Cardiac muscle cell (in vitro differentiated cells and primary cell): Measurements from ENCODE around the gene LPIN1. TPM values are rescaled to one million over a fixed set of nuclear protein-coding genes. Genes with fewer than 3 reads are reported as not detected.

Experiments
- DNase-seq, 2 donors: peaks; one replicate each; pipeline versions ENCODE4 v3.0.0 to v3.0.0-alpha.2; 2010 to 2017; ENCODE audit warnings: low read depth in 1 of 2, low spot score in 1 of 2
- H3K27ac ChIP-seq: fragments of 200-600 bp; sonication (generic); 2 replicates; pipeline ENCODE4 v1.5.1; 2016
- H3K27me3 ChIP-seq: fragments of 200-600 bp; sonication (generic); 2 replicates; pipeline ENCODE4 v1.6.0; 2016; ENCODE audit warnings: control low read depth
- H3K36me3 ChIP-seq: fragments of 200-600 bp; sonication (generic); 2 replicates; pipeline ENCODE4 v1.5.1; 2016; ENCODE audit warnings: control low read depth
- H3K4me1 ChIP-seq: fragments of 200-600 bp; sonication (generic); 2 replicates; pipeline ENCODE4 v1.8.1; 2017; ENCODE audit warnings: low read depth, mild to moderate bottlenecking, mixed run types
- H3K4me3 ChIP-seq: fragments of 200-600 bp; sonication (generic); 2 replicates; pipeline ENCODE4 v1.5.1; 2016; ENCODE audit warnings: mild to moderate bottlenecking
- H3K9me3 ChIP-seq: fragments of 200-600 bp; sonication (generic); 2 replicates; pipeline ENCODE4 v1.5.1; 2017; ENCODE audit warnings: low read depth, mild to moderate bottlenecking, control low read depth
- CTCF ChIP-seq: IDR thresholded peaks from 2 replicates; pipeline ENCODE4 v1.5.1; 2012; ENCODE audit warnings: low read depth, mild to moderate bottlenecking, low read length
- polyA plus RNA-seq: library from polyadenylated mRNA; unstranded; fragments of >200 nt; fragmentation: Nextera tagmentation; extraction: Ambion mirVana; gene quantifications from 2 replicates; pipeline ENCODE4 v1.2.1, GENCODE V29; 2016
- total RNA-seq: library from RNA; depleted of rRNA; stranded (reverse); fragments of >200 nt; gene quantifications from 2 replicates; pipeline ENCODE4 v1.2.3, GENCODE V29; 2016

LPIN1 gene
- total and polyA plus RNA-seq, 2 experiments from 2014 or later: 47.0 to 58.3 TPM

- H3K36me3 ChIP-seq: peaks cover 64% of the 10 kb centered on the region
- no peak for DNase-seq
- no peaks in the 10 kb centered on the region for H3K9me3 ChIP-seq
- no peaks in the 10 kb centered on the region for H3K4me1 ChIP-seq
- no peak for TF ChIP-seq CTCF
- no peaks in the 10 kb centered on the region for H3K27me3 ChIP-seq
- no peak overlapping the region for H3K27ac ChIP-seq
- H3K4me3 ChIP-seq: no peak overlapping the region
These were observed 24.2 kb downstream of the LPIN1 start for GRCh38 chr2:11770531-11771188.

- Histone ChIP-seq H3K27me3 (no peaks in the 10 kb centered on the region), H3K4me3 (no peak overlapping the region), H3K36me3 (peaks cover 61% of the 10 kb centered on the region), H3K9me3 (no peaks in the 10 kb centered on the region), H3K27ac (no peak overlapping the region), H3K4me1 (no peaks in the 10 kb centered on the region)
- no peak for TF ChIP-seq CTCF
- DNase-seq: no peak
These were observed 25.7 kb downstream of the LPIN1 start for GRCh38 chr2:11771971-11772615.

- no peak overlapping the region for H3K4me3 ChIP-seq
- H3K4me1 ChIP-seq: no peaks in the 10 kb centered on the region
- H3K27me3 ChIP-seq: no peaks in the 10 kb centered on the region
- H3K36me3 ChIP-seq: peaks cover 52% of the 10 kb centered on the region
- no peak overlapping the region for H3K27ac ChIP-seq
- DNase-seq: no peak
- no peak for TF ChIP-seq CTCF
- no peaks in the 10 kb centered on the region for H3K9me3 ChIP-seq
These were observed 26.7 kb downstream of the LPIN1 start for GRCh38 chr2:11773111-11773510.

GRCh38 chr2:11773747-11774525 lies 27.5 kb downstream of the LPIN1 start:
- DNase-seq: no peak
- H3K36me3 ChIP-seq: peaks cover 48% of the 10 kb centered on the region
- no peaks in the 10 kb centered on the region for H3K9me3 ChIP-seq
- no peak overlapping the region for H3K27ac ChIP-seq
- no peaks in the 10 kb centered on the region for H3K27me3 ChIP-seq
- no peaks in the 10 kb centered on the region for H3K4me1 ChIP-seq
- no peak for TF ChIP-seq CTCF
- no peak overlapping the region for H3K4me3 ChIP-seq

- TF ChIP-seq CTCF: no peak
- Histone ChIP-seq H3K36me3 (peaks cover 49% of the 10 kb centered on the region), H3K27me3 (no peaks in the 10 kb centered on the region), H3K4me3 (no peak overlapping the region), H3K27ac (no peak overlapping the region), H3K4me1 (no peaks in the 10 kb centered on the region), H3K9me3 (no peaks in the 10 kb centered on the region)
- no peak for DNase-seq
These were observed 28.2 kb downstream of the LPIN1 start for GRCh38 chr2:11774600-11774999.
